IMR-90 (cell line): Measurements from ENCODE around the gene FLACC1. TPM values are rescaled to one million over a fixed set of nuclear protein-coding genes. Genes with fewer than 3 reads are reported as not detected.
A peak's percentile ranks its signal among the peaks of the same experiment; 100 is the strongest.

Source experiments
- ATAC-seq: fragments of 200-7000 bp; cut with Tn5 transposase; 2 replicates; pipeline ENCODE4 v1.9.1; 2020; ENCODE audit warnings: low read depth, mild to moderate bottlenecking, moderate library complexity
- BruUV-seq: library from RNA; stranded (reverse); fragments of 400-500 nt; replicated peaks from 2 replicates; lab custom pipeline; 2021; lab: Mats Ljungman, UMichigan
- CTCF ChIA-PET: fragments of 300-600 bp; formaldehyde crosslinking; extraction: SDS; loops from one replicate; lab custom pipeline; 2021; ENCODE audit warnings: antibody characterized with exemption; lab: Yijun Ruan, JAX
- POLR2A ChIA-PET: fragments of 300-600 bp; sonication (Branson Sonifier 250); formaldehyde crosslinking; loops from one replicate; lab custom pipeline; 2022; ENCODE audit warnings: antibody characterized with exemption; ENCODE audit not compliant: unreplicated experiment; lab: Charles Lee
- DNase-seq: peaks from one replicate; pipeline ENCODE4 v3.0.0; 2013
- H2AFZ ChIP-seq: replicated peaks from 2 replicates; pipeline ENCODE3; 2013; ENCODE audit warnings: low read length, mild to moderate bottlenecking; ENCODE audit not compliant: poor library complexity
- H2AK5ac ChIP-seq: 2 replicates; pipeline ENCODE4 v1.6.1; 2013; ENCODE audit warnings: low read depth, low read length, inconsistent platforms
- H2AK9ac ChIP-seq: replicated peaks from 2 replicates; pipeline ENCODE3; 2013; ENCODE audit warnings: mild to moderate bottlenecking, low read depth, low read length, moderate library complexity; ENCODE audit not compliant: poor library complexity
- H2BK120ac ChIP-seq: 2 replicates; pipeline ENCODE4 v1.6.1; 2013; ENCODE audit warnings: low read depth, low read length, inconsistent platforms
- H2BK15ac ChIP-seq: 3 replicates; pipeline ENCODE4 v1.6.1; 2013; ENCODE audit warnings: low read depth, low read length, inconsistent platforms
- H2BK20ac ChIP-seq: 2 replicates; pipeline ENCODE4 v1.6.1; 2013; ENCODE audit warnings: low read depth, mild to moderate bottlenecking, inconsistent platforms, low read length, moderate library complexity
- H2BK5ac ChIP-seq: 2 replicates; pipeline ENCODE4 v1.6.1; 2013; ENCODE audit warnings: mild to moderate bottlenecking, low read depth, low read length, inconsistent platforms; ENCODE audit not compliant: poor library complexity, severe bottlenecking
- H3K14ac ChIP-seq: replicated peaks from 2 replicates; pipeline ENCODE4 v1.6.1; 2013; ENCODE audit warnings: low read depth, low read length, inconsistent platforms
- H3K18ac ChIP-seq: 2 replicates; pipeline ENCODE4 v1.6.1; 2013; ENCODE audit warnings: low read depth, low read length, control low read depth
- H3K23ac ChIP-seq: 2 replicates; pipeline ENCODE4 v1.6.1; 2013; ENCODE audit warnings: low read depth, low read length, inconsistent platforms
- H3K27ac ChIP-seq: 2 replicates; pipeline ENCODE4 v1.5.1; 2013; ENCODE audit warnings: mild to moderate bottlenecking, control low read depth, low read length; ENCODE audit not compliant: insufficient read depth
- H3K27me3 ChIP-seq: 2 replicates; pipeline ENCODE4 v1.6.1; 2013; ENCODE audit warnings: low read length; ENCODE audit not compliant: control insufficient read depth, insufficient read depth
- H3K36me3 ChIP-seq: 2 replicates; pipeline ENCODE4 v1.6.1; 2013; ENCODE audit warnings: low read length, mixed read lengths; ENCODE audit not compliant: control insufficient read depth, insufficient read depth
- H3K4ac ChIP-seq: 2 replicates; pipeline ENCODE4 v1.6.1; 2013; ENCODE audit warnings: low read depth, low read length, inconsistent platforms
- H3K4me1 ChIP-seq: 2 replicates; pipeline ENCODE4 v1.6.1; 2013; ENCODE audit warnings: low read length, mixed read lengths; ENCODE audit not compliant: control insufficient read depth, insufficient read depth
- H3K4me2 ChIP-seq: 2 replicates; pipeline ENCODE4 v1.6.1; 2013; ENCODE audit warnings: low read depth, mild to moderate bottlenecking, control low read depth, low read length, moderate library complexity
- H3K4me3 ChIP-seq: 2 replicates; pipeline ENCODE4 v1.5.1; 2013; ENCODE audit warnings: low read depth, mild to moderate bottlenecking, control low read depth, low read length, moderate library complexity; ENCODE audit not compliant: insufficient read depth
- H3K56ac ChIP-seq: 2 replicates; pipeline ENCODE4 v1.6.1; 2013; ENCODE audit warnings: low read length, inconsistent platforms; ENCODE audit not compliant: insufficient read depth; ENCODE audit errors: extremely low read depth
- H3K79me1 ChIP-seq, 2 experiments: 2 replicates each; pipeline ENCODE4 v1.6.1; 2013; ENCODE audit warnings: low read length in 2 of 2, inconsistent platforms in 1 of 2, low read depth in 1 of 2
- H3K9ac ChIP-seq: 2 replicates; pipeline ENCODE4 v1.6.1; 2013; ENCODE audit warnings: low read depth, low read length, control low read depth
- H3K9me1 ChIP-seq: 2 replicates; pipeline ENCODE4 v1.6.1; 2013; ENCODE audit warnings: low read length, inconsistent platforms; ENCODE audit not compliant: insufficient read depth
- H3K9me3 ChIP-seq: 2 replicates; pipeline ENCODE4 v1.6.1; 2013; ENCODE audit warnings: low read length; ENCODE audit not compliant: control insufficient read depth, insufficient read depth
- H4K20me1 ChIP-seq: 2 replicates; pipeline ENCODE4 v1.6.1; 2013; ENCODE audit warnings: low read length, inconsistent platforms; ENCODE audit not compliant: insufficient read depth
- H4K5ac ChIP-seq: 2 replicates; pipeline ENCODE4 v1.6.1; 2013; ENCODE audit warnings: mild to moderate bottlenecking, low read depth, low read length, control low read depth
- H4K8ac ChIP-seq, 2 experiments: 2 replicates each; pipeline ENCODE4 v1.6.1; 2013; ENCODE audit warnings: low read depth in 2 of 2, low read length in 2 of 2, control low read depth in 1 of 2, inconsistent platforms in 1 of 2
- H4K91ac ChIP-seq: 2 replicates; pipeline ENCODE4 v1.6.1; 2013; ENCODE audit warnings: low read depth, low read length, inconsistent platforms; ENCODE audit not compliant: insufficient read depth
- FOS ChIP-seq: fragments of 150-350 bp; IDR thresholded peaks from 2 replicates; pipeline ENCODE4 v1.6.1; 2016; ENCODE audit warnings: low read depth, low read length
- USF2 ChIP-seq: fragments of 150-350 bp; IDR thresholded peaks from 2 replicates; pipeline ENCODE4 v1.6.1; 2017; ENCODE audit warnings: mild to moderate bottlenecking, antibody characterized with exemption, low read length, low read depth
- WGBS, 2 experiments: methylation state at CpG; one replicate each; pipeline versions ENCODE4 v1.1.5 to v1.1.7; 2013; ENCODE audit warnings: missing lambda C conversion rate in 2 of 2; ENCODE audit not compliant: insufficient read length in 1 of 2; ENCODE audit errors: extremely low coverage in 2 of 2; 5-methylcytosine and 5-hydroxymethylcytosine counted together
- dilution Hi-C: fragments of 300-500 bp; cut with HindIII; formaldehyde crosslinking; loops from one replicate; pipeline ENCODE4 v1.14.3; 2018; ENCODE audit warnings: low sequenced_read_pairs; ENCODE audit not compliant: unreplicated experiment
- in situ Hi-C: fragments of 300-500 bp; cut with MboI; formaldehyde crosslinking; loops from 3 replicates; pipeline ENCODE4 v1.14.3; 2019; ENCODE audit warnings: low sequenced_read_pairs, inconsistent platforms, mixed read lengths
- intact Hi-C: fragments of 100-400 bp; cut with micrococcal nuclease; formaldehyde crosslinking; loops from 2 replicates; pipeline ENCODE4 v1.10.0; 2022
- polyA plus RNA-seq, 3 experiments: library from polyadenylated mRNA; depleted of rRNA; stranded (reverse); fragments of >200 nt; gene quantifications; 2 replicates each; pipeline ENCODE4 v1.2.3, GENCODE V29; 2012; ENCODE audit warnings: low replicate concordance in 1 of 3
- total RNA-seq: library from RNA; depleted of rRNA; stranded (reverse); fragments of >200 nt; gene quantifications from 2 replicates; pipeline ENCODE4 v1.2.3, GENCODE V29; 2012

Gene FLACC1
- total and polyA plus RNA-seq, 2 of the 4 experiments (the other 2 are of a cell fraction): 0.32 to 0.54 TPM

GRCh38 chr2:201403880-201404279 lies 46.7 kb upstream of the FLACC1 start:
- peaks cover 11% of the 10 kb centered on the region for H3K4me1 ChIP-seq
- no peak overlapping the region for H3K18ac ChIP-seq
- no peak overlapping the region for H2AK9ac ChIP-seq
- CTCF ChIA-PET: no interaction called here
- POLR2A ChIA-PET: no interaction called here
- H3K9me1 ChIP-seq: no peaks in the 10 kb centered on the region
- dilution Hi-C loops: no loop called here
- H2AK5ac ChIP-seq: no peak overlapping the region
- H3K36me3 ChIP-seq: 0 out of 2 replicates have a peak, but pooled peaks cover 2% of the 10 kb centered on the region
- no peak overlapping the region for H3K4me3 ChIP-seq
- WGBS, 2 experiments: no CpG with 5 or more reads among the region's 3 CpGs
- intact Hi-C loops: no loop called here
- H3K9ac ChIP-seq: no peak overlapping the region; the same call in 1 of the 2 replicates
- H3K23ac ChIP-seq: 0 out of 2 replicates have a peak overlapping the region, but pooled peaks have one; percentile 46
- H4K5ac ChIP-seq: no peak overlapping the region
- no peak overlapping the region for H3K56ac ChIP-seq
- H3K79me1 ChIP-seq: peaks cover 11 to 36% of the 10 kb centered on the region in 2 experiments
- 0 out of 2 replicates have a peak overlapping the region, but pooled peaks have one; percentile 22 for H2BK120ac ChIP-seq
- H3K4me2 ChIP-seq: peak overlapping the region; percentile 22; the same call in 1 of the 2 replicates
- H2BK20ac ChIP-seq: no peak overlapping the region; the same call in 1 of the 2 replicates
- no peaks in the 10 kb centered on the region for H3K27me3 ChIP-seq
- no peak overlapping the region for H2BK15ac ChIP-seq
- H4K91ac ChIP-seq: no peak overlapping the region
- TF ChIP-seq FOS (no peak), USF2 (no peak)
- BruUV-seq: no TSS peak
- 0 out of 4 replicates have a peak overlapping the region, but pooled peaks of 1 of the 2 experiments have one; percentile 49 for H4K8ac ChIP-seq
- H2AFZ ChIP-seq: no peak overlapping the region
- peak; percentile 52 for DNase-seq
- no peak overlapping the region for H2BK5ac ChIP-seq
- in situ Hi-C loops: no loop called here
- no peak overlapping the region for H3K4ac ChIP-seq
- ATAC-seq: no peak
- no peak overlapping the region for H3K27ac ChIP-seq
- no peaks in the 10 kb centered on the region for H3K9me3 ChIP-seq
- no peaks in the 10 kb centered on the region for H4K20me1 ChIP-seq
- H3K14ac ChIP-seq: peak overlapping the region; percentile 46; the same call in 1 of the 2 replicates
